Heart left ventricle (tissue), 13 donors: ENCODE measurements around the gene FAM43A.

Source experiments
- CTCF ChIP-seq, 12 donors: fragments of 200-600 bp; sonication (generic) in 4 of 12; IDR thresholded peaks; one replicate each; pipeline versions ENCODE4 v1.5.0 to v1.8.0; 2018 to 2022; ENCODE audit warnings: antibody characterized with exemption in 12 of 12, mild to moderate bottlenecking in 5 of 12
- POLR2A ChIP-seq, 2 donors: fragments of 450-650 bp; IDR thresholded peaks; one replicate each; pipeline ENCODE4 v1.6.1; 2017; ENCODE audit warnings: antibody characterized with exemption in 2 of 2, mild to moderate bottlenecking in 2 of 2, moderate library complexity in 2 of 2
- donor health status: ischemic (EF 13 %, LVEDD 7.1; RV severe dilation, severe dysfunction).
- donor health status: DM: no; HTN: yes; CAD: no.
- donor health status: DM: no; HTN: no; CAD: no.
- donor health status: ischemic (EF 25% LVEDD 6.9; RV normal size, moderate dysfunction).
- donor health status: ischemic (EF 25% LVEDD 5.7; RV mildly dilated, moderate dysfunction).
- donor health status: ischemic (EF 35%, LVEDD 5.7; RV mildly dilated, moderate dysfunction).
- donor health status: nonischemic (EF 11% LVEDD 7.7; RV severe dilation, severe dysfunction).
- donor health status: DM: yes; HTN: yes; CAD: no.
- donor health status: PGD.
- donor health status: ischemic (EF 29% LVEDD 5.4; RV normal size, mild dysfunction).
- donor health status: nonischemic (EF 23%, LVEDD 6.1; RV moderate dilation, normal function).

GRCh38 chr3:194714564-194714963 lies 28.9 kb downstream of the FAM43A start:
- TF ChIP-seq CTCF (IDR thresholded peaks at IDR 0.05) (no peak), POLR2A (IDR thresholded peaks at IDR 0.05) (no peak)
